Articular chondrocyte of knee joint (primary cell): ENCODE data around the gene P2RX6. TPM values are rescaled to one million over a fixed set of nuclear protein-coding genes. Genes with fewer than 3 reads are reported as not detected.

ENCODE experiments used
- small RNA-seq: library from RNA; depleted of rRNA; stranded (forward); fragments of <200 nt; gene quantifications from one replicate; pipeline ENCODE3, GENCODE V24; 2012
- total RNA-seq: library from RNA; depleted of rRNA; stranded (reverse); fragments of >200 nt; gene quantifications from 2 replicates; pipeline ENCODE4 v1.2.3, GENCODE V29; 2012

Gene P2RX6
- 1.8 and 3.1 TPM in 2 replicates for total RNA-seq

DNA sequence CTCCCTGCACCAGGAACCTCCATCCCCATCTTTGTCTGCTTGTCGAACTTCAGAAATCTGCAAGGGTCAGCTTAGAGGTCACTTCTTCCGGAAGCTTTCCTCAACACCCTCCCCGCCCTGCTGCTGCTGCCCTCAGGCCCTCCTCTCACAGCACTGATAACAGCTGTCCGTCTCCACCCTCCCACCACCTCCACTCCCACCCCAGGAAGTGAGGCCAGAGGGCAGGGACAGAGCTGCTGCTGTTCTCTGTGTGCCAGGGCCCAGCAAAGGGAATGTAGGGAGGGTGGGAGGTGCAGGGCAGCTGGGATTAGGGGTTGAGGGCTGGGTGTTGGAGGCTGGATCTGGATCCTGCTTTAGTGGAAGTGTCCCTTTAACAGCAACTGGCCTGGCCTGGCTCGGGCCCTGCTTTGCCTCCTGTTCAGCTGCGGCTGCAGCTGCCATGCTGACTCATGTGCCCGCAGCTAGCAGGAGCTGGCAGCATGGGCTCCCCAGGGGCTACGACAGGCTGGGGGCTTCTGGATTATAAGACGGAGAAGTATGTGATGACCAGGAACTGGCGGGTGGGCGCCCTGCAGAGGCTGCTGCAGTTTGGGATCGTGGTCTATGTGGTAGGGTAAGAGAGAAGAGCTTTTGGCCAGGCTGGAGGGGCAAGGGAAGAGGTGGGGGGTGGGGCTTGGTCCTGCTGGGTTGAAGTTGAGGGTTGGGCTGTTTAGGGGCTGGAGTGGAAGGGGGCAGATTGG is at the start of gene P2RX6:
P2RX6 (plus strand) TSS at position 440 of the 740 bp plus-strand sequence; CDS start at position 450, 10 bp downstream.

DNA sequence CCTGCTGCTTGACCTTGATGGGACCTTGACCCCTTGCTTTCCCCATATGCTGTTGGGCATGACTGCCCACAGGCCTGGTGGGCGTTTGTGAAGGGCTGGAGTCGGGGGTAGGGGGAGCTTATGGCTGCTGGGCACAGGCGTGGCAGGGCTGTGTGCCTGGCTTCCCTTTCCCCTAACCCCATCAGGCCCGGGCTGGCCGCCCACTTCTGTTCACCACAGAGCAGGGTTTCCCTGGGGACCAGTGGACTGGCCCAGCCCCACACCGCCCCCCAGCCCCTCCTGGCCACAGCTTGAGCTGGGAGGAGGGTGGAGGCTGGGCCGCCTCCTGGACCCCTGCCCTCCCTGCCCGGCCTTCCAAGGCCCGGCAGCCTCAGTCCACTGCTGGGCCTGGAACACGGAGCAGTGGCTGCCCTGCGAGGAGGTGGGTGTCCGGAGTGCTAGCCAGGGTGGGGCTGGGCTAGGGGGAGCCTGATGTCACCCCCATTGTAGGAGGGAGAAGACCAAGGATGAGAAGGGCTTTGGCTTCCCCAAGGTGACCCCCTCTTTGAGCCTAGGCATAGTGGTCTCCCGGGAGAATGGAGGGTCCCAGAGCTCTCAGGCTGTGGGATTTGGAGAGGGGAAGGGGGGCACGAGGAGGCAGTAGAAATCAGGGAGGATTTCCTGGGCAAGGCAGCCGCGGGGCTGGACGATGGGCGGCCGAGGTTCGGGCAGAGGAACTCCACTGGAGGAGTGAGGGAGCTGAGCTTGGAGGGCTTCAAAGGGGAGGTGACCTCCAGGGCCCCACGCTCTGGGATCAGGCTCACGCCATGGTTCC is 47.9 kb upstream of the P2RX6 start, which contains the start of gene AIFM3:
AIFM3 (plus strand) TSS at position 373 of the 814 bp plus-strand sequence. CDS start 690 bp downstream, outside the sequence.

DNA sequence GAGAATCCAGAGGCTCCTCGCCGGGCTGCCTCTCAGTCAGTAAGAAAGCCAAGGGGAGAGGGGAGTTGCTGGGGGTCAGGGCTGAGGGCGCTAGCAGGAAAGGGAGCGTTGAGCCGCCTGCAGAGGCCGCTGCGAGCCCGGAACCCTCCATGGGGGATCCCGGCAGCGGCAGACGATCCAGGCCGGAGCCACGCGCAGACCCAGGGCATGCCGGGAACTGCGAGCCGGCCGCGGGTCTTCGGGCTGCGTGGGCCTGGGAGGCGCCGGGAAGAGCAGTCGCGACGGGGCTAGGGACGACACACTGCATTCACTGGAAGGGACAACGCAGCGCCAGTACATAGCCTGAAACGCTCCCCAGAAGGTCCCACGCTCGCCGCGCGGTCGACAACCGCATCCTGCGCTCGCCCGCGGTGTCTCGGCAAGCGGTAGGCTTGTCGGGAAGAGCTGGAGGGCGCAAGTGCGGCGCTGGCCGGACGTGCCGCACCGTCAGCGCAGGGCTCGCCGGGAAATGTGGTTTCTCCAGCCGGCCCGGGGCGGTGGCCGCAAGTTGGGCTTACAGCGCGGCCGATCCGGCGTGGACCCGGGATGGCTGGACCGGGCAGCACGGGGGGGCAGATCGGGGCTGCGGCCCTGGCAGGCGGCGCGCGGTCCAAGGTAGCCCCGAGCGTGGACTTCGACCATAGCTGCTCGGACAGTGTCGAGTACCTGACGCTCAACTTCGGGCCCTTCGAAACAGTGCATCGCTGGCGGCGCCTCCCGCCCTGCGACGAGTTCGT is 33.0 kb upstream of the P2RX6 start, which contains the start of gene LZTR1:
LZTR1 (plus strand) TSS at position 511 of the 776 bp plus-strand sequence; CDS start at position 586, 75 bp downstream.

DNA sequence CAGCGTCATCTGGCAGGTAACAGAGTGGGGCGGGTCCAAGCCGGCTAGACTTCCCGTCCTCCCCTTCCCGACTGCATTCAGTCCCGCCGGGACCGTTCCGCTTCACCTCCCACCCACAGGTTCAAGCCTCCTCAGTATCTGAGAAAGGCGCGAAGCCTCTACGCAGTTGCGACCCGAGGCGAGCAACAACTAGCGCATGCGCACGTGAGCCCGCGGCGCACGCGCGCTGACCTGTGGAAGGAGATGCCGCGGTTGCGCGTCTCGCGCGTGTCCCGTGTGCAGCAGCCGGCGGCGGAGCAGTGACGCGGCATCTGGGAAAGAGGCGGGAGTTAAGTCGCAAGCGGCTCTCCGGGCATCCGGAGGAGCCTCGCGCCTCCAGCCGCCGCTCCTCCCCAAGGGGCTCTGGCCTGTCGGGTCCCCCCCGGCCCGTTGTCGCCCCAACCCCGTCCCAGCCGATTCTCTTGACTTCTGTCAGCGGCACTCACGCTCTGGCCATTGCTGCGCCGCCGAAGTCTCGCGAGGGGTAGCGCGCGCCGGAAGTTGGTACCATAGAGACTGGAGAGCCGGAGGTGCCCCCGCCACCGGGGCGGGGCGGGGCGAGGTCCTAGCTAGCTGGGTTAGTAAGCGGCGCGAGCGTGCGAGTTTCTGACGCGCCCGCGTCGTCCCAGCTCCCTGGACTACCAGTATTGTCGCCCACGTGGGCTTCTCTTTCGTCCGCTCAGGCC is 13.2 kb upstream of the P2RX6 start, which contains the start of gene THAP7:
THAP7 (minus strand) TSS at position 518 of the 725 bp plus-strand sequence; CDS start at position 311, 207 bp downstream.

DNA sequence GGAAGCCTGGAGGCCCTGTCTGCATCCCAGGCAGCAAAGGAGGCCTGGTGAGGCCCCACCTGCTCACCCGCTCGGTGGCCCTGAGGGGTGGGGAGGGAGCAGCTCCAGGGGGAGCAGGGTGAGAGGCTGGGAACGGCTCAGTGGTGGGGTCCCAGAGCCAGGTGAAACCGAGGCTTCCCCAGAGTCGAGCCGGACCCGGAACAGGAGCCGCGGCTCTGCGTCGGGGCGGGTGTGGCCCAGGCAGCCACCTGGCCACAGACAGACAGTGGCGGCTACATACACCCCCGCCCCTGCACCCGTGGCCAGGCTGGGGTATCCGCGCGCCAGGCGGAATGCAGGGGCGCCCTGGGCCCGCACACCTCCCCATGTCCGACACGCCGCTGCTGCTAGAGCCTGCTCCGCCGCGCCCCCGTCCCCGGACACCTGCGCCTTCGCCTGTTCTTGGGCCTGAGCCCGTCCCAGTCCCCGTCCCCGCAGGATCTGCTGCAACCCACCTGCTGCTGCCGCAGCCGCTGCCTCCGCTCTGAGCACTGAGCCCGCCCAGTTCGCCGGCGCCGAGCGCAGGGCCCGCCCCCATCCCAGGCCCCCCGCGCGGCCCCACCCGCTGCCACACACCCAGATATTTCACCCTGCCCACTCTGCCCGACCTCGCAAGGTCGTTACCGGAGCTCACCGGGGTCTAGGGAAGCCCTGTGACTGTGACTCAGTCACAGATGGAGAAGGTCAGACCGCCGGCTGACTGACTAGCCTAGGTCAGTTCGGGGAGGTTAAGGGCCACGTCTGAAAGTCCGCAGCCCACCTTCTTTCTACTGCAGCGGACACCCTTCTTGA is 17.3 kb downstream of the P2RX6 start, which contains the start of gene SLC7A4:
SLC7A4 (minus strand) TSS at position 525 of the 831 bp plus-strand sequence. CDS start 749 bp downstream, outside the sequence.

DNA sequence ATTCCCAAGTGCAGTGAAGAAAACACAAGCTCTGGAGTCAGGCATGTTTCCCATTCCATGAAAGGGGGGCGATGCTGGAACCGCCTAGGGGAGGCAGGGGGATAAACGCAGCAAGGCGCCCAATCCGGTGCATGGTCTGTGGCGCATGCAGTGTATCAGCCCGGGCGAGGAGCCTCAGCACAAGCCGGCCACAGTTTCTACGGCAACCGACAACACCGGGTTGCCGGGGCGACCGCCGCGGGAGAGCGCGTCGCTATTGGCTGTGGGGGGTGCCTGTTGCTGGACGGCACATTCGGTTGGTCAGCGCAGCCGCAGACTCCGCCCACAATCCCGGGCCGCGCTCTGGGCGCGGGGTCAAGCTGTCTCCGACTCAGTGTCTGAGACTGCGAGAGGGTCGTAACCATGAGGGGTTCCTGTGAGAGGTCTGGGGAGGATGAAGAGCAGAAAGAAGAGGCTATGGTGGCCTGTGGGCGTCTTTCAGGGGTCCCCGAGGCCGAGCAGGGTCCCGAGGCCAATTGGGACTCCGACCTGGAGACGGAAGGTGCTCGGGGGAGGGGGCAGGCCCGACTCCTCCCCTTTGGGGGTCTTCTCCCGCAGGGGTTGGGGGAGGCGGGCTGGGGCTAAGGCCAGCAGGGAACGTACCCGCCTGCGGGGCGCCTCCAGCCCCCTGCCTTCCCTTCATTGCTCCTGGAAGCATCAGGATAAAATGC is 30.8 kb downstream of the P2RX6 start, which contains the start of gene LRRC74B:
LRRC74B (plus strand) TSS at position 362 of the 710 bp plus-strand sequence; CDS start at position 403, 41 bp downstream.

Small RNA genes within 50 kb of the gene (small RNA-seq; reads per million reads assigned to genes)
- gene MIR649 = not detected

Other genes starting within 250 kb of the P2RX6 start
- not detected in 2 replicates for gene SERPIND1, start 241.1 kb upstream of the P2RX6 start, total RNA-seq
- gene PI4KA, start 156.4 kb upstream of the P2RX6 start, total RNA-seq = 40.6 and 58.7 TPM in 2 replicates
- 13.4 and 15.9 TPM in 2 replicates for gene SNAP29, start 156.2 kb upstream of the P2RX6 start, total RNA-seq
- gene CRKL, start 97.8 kb upstream of the P2RX6 start, total RNA-seq = 38.3 and 41.1 TPM in 2 replicates
- 0.52 and 0.54 TPM in 2 replicates for gene AIFM3, start 47.9 kb upstream of the P2RX6 start, total RNA-seq
- gene LZTR1, start 32.9 kb upstream of the P2RX6 start, total RNA-seq = 37.6 and 41.0 TPM in 2 replicates
- gene THAP7, start 13.0 kb upstream of the P2RX6 start, total RNA-seq = 15.9 and 19.1 TPM in 2 replicates
- gene SLC7A4, start 17.4 kb downstream of the P2RX6 start, total RNA-seq = not detected in 2 replicates
- gene LRRC74B, start 30.8 kb downstream of the P2RX6 start, total RNA-seq = not detected in 2 replicates